Fibroblast of lung (primary cell): ENCODE results near the gene ITPKC. TPM values are rescaled to one million over a fixed set of nuclear protein-coding genes. Genes with fewer than 3 reads are reported as not detected.

Experiments
- DNase-seq, 2 donors: peaks; one replicate each; pipeline versions ENCODE4 v3.0.0 to v3.0.0-alpha.2; 2010; ENCODE audit warnings: low read depth in 2 of 2
- H2AFZ ChIP-seq: 2 replicates; pipeline ENCODE4 v1.5.1; 2012; ENCODE audit warnings: low read length, control low read depth, inconsistent platforms
- H3K27ac ChIP-seq: 2 replicates; pipeline ENCODE4 v1.5.1; 2011; ENCODE audit warnings: low read length, control low read depth; ENCODE audit not compliant: insufficient read depth
- H3K27me3 ChIP-seq: 2 replicates; pipeline ENCODE4 v1.5.1; 2011; ENCODE audit warnings: mild to moderate bottlenecking, low read length; ENCODE audit not compliant: control insufficient read depth, insufficient read depth
- H3K36me3 ChIP-seq: 2 replicates; pipeline ENCODE4 v1.5.1; 2011; ENCODE audit warnings: low read length; ENCODE audit not compliant: control insufficient read depth, insufficient read depth
- H3K4me1 ChIP-seq: 2 replicates; pipeline ENCODE4 v1.5.1; 2011; ENCODE audit warnings: low read length; ENCODE audit not compliant: control insufficient read depth, insufficient read depth; ENCODE audit errors: extremely low read depth
- H3K4me2 ChIP-seq: 2 replicates; pipeline ENCODE4 v1.5.1; 2011; ENCODE audit warnings: low read length, control low read depth; ENCODE audit not compliant: insufficient read depth; ENCODE audit errors: extremely low read depth
- H3K4me3 ChIP-seq, 4 experiments: fragments of 200-600 bp in 1 of 4; sonication (generic) in 1 of 4; replicated peaks in 1 of 4; 2 replicates each; pipeline ENCODE4 v1.5.1; 2011 to 2016; ENCODE audit warnings: low read length in 4 of 4, low read depth in 3 of 4, mild to moderate bottlenecking in 3 of 4, control low read depth in 2 of 4, inconsistent platforms in 1 of 4, mixed read lengths in 1 of 4; ENCODE audit not compliant: insufficient read depth in 1 of 4; ENCODE audit errors: control extremely low read depth in 1 of 4
- H3K79me2 ChIP-seq: 2 replicates; pipeline ENCODE4 v1.5.1; 2012; ENCODE audit warnings: mild to moderate bottlenecking, low read length, inconsistent platforms; ENCODE audit not compliant: control insufficient read depth, insufficient read depth
- H3K9ac ChIP-seq: 2 replicates; pipeline ENCODE4 v1.5.1; 2011; ENCODE audit warnings: mild to moderate bottlenecking, low read length, control low read depth; ENCODE audit not compliant: insufficient read depth
- H3K9me3 ChIP-seq: 2 replicates; pipeline ENCODE4 v1.5.1; 2012; ENCODE audit warnings: low read depth, low read length; ENCODE audit not compliant: control insufficient read depth, insufficient read depth
- H4K20me1 ChIP-seq: 2 replicates; pipeline ENCODE4 v1.5.1; 2011; ENCODE audit warnings: low read length; ENCODE audit not compliant: control insufficient read depth, insufficient read depth; ENCODE audit errors: extremely low read depth
- CTCF ChIP-seq, 2 donors: IDR thresholded peaks in 1 of 2; conservative IDR thresholded peaks in 1 of 2; 1 replicate in 1 of 2; 2 replicates in 1 of 2; pipeline ENCODE4 v1.5.1; 2011 to 2012; ENCODE audit warnings: low read length in 2 of 2, control low read depth in 1 of 2, inconsistent platforms in 1 of 2, low read depth in 1 of 2, mild to moderate bottlenecking in 1 of 2
- EZH2 ChIP-seq: IDR thresholded peaks from 2 replicates; pipeline ENCODE4 v1.5.1; 2012; ENCODE audit warnings: low read length, control low read depth, mild to moderate bottlenecking; ENCODE audit errors: missing control alignments
- polyA plus RNA-seq, 2 donors: library from polyadenylated mRNA; depleted of rRNA in 1 of 2; stranded (reverse) in 1 of 2; unstranded in 1 of 2; fragments of >200 nt; gene quantifications; 2 replicates each; pipeline ENCODE4 v1.2.1, GENCODE V29; 2011 to 2012; ENCODE audit warnings: missing spikeins in 1 of 2
- total RNA-seq: library from RNA; depleted of rRNA; stranded (reverse); fragments of >200 nt; gene quantifications from 2 replicates; pipeline ENCODE4 v1.2.1, GENCODE V29; 2014

ITPKC gene
- total and polyA plus RNA-seq, 2 donors (not counting 1 experiment from before 2014, with no cell fraction given): 6.5 to 23.1 TPM

GRCh38 chr19:40673397-40673796, 43.5 kb upstream of the ITPKC start:
- Histone ChIP-seq H3K4me2 (no peak overlapping the region), H3K9ac (no peak overlapping the region), H3K9me3 (no peaks in the 10 kb centered on the region), H4K20me1 (no peaks in the 10 kb centered on the region), H3K79me2 (no peaks in the 10 kb centered on the region), H3K27ac (no peak overlapping the region), H3K36me3 (peaks cover 57% of the 10 kb centered on the region), H2AFZ (no peak overlapping the region), H3K27me3 (no peaks in the 10 kb centered on the region), H3K4me3 (no peak overlapping the region), H3K4me1 (no peaks in the 10 kb centered on the region)
- DNase-seq: no peak
- TF ChIP-seq EZH2: no peak
- no peak for TF ChIP-seq CTCF (conservative IDR thresholded peaks at IDR 0.05 in 1 of 2, IDR thresholded peaks at IDR 0.05 in 1 of 2; ENCODE audit: low read depth in 1 of 2, low read length in 2 of 2)

- DNase-seq: peak; percentile 28 to 60
- no peak overlapping the region for H3K4me3 ChIP-seq
- no peaks in the 10 kb centered on the region for H3K9me3 ChIP-seq
- H2AFZ ChIP-seq: no peak overlapping the region
- no peak overlapping the region for H3K4me2 ChIP-seq
- H3K9ac ChIP-seq: no peak overlapping the region
- H4K20me1 ChIP-seq: no peaks in the 10 kb centered on the region
- peaks cover 51% of the 10 kb centered on the region for H3K36me3 ChIP-seq
- H3K27ac ChIP-seq: no peak overlapping the region
- no peaks in the 10 kb centered on the region for H3K27me3 ChIP-seq
- TF ChIP-seq CTCF (conservative IDR thresholded peaks at IDR 0.05 in 1 of 2, IDR thresholded peaks at IDR 0.05 in 1 of 2; ENCODE audit: low read depth in 1 of 2, low read length in 2 of 2) (no peak), EZH2 (no peak)
- H3K79me2 ChIP-seq: no peaks in the 10 kb centered on the region
- no peaks in the 10 kb centered on the region for H3K4me1 ChIP-seq
Measured at GRCh38 chr19:40674291-40674690, 42.6 kb upstream of the ITPKC start.

- Histone ChIP-seq H3K79me2 (no peaks in the 10 kb centered on the region), H4K20me1 (no peaks in the 10 kb centered on the region), H3K9ac (no peak overlapping the region), H2AFZ (no peak overlapping the region), H3K4me2 (no peak overlapping the region), H3K4me1 (no peaks in the 10 kb centered on the region), H3K9me3 (no peaks in the 10 kb centered on the region), H3K27ac (no peak overlapping the region), H3K27me3 (no peaks in the 10 kb centered on the region), H3K36me3 (peaks cover 36% of the 10 kb centered on the region), H3K4me3 (no peak overlapping the region)
- no peak for DNase-seq
- TF ChIP-seq EZH2 (no peak), CTCF (conservative IDR thresholded peaks at IDR 0.05 in 1 of 2, IDR thresholded peaks at IDR 0.05 in 1 of 2; ENCODE audit: low read depth in 1 of 2, low read length in 2 of 2) (no peak)
Measured at GRCh38 chr19:40677156-40677555, 39.8 kb upstream of the ITPKC start.
